SK-N-SH (cell line): ENCODE results near the gene CDH22. TPM values are rescaled to one million over a fixed set of nuclear protein-coding genes. Genes with fewer than 3 reads are reported as not detected.

Source experiments
- CTCF ChIA-PET: fragments of 300-600, 350-600 bp; formaldehyde crosslinking; extraction: SDS; loops from one replicate; lab custom pipeline; 2021; lab: Yijun Ruan, JAX
- POLR2A ChIA-PET: fragments of 350-600 bp; sonication (Branson Sonifier 250); formaldehyde crosslinking; extraction: SDS; loops from one replicate; lab custom pipeline; 2020; ENCODE audit warnings: antibody characterized with exemption, inconsistent platforms; lab: Yijun Ruan, JAX
- DNase-seq: peaks from one replicate; pipeline ENCODE4 v3.0.0; 2012
- H2AFZ ChIP-seq: fragments of 200-600 bp; sonication (generic); 2 replicates; pipeline ENCODE4 v1.8.1; 2016; ENCODE audit warnings: antibody characterized with exemption, mild to moderate bottlenecking, low read depth
- H3F3A ChIP-seq: fragments of 200-600 bp; sonication (generic); replicated peaks from 2 replicates; pipeline ENCODE3; 2016; ENCODE audit warnings: antibody characterized with exemption, mild to moderate bottlenecking; ENCODE audit not compliant: insufficient read depth
- H3K27ac ChIP-seq, 2 experiments: fragments of 200-500 bp in 1 of 2; fragments of 200-600 bp in 1 of 2; sonication (Bioruptor generic) in 1 of 2; sonication (generic), shearing (Covaris generic) in 1 of 2; 2 replicates each; pipeline versions ENCODE4 v1.5.1 to v1.6.1; 2014 to 2016; ENCODE audit warnings: low read depth in 2 of 2, inconsistent platforms in 1 of 2, low read length in 1 of 2, mild to moderate bottlenecking in 1 of 2, mixed read lengths in 1 of 2
- H3K27me3 ChIP-seq: fragments of 200-600 bp; sonication (generic), shearing (Covaris generic); 2 replicates; pipeline ENCODE4 v1.6.1; 2016; ENCODE audit warnings: mixed run types; ENCODE audit not compliant: insufficient read depth
- H3K36me3 ChIP-seq, 2 experiments: fragments of 200-500 bp in 1 of 2; fragments of 200-600 bp in 1 of 2; sonication (Bioruptor generic) in 1 of 2; sonication (generic) in 1 of 2; replicated peaks in 1 of 2; 2 replicates each; pipeline versions ENCODE3 to v1.5.1; 2014 to 2016; ENCODE audit warnings: low read length in 1 of 2, mild to moderate bottlenecking in 1 of 2; ENCODE audit not compliant: insufficient read depth in 2 of 2, control insufficient read depth in 1 of 2
- H3K4me1 ChIP-seq, 2 experiments: fragments of 200-500 bp in 1 of 2; fragments of 200-600 bp in 1 of 2; sonication (Bioruptor generic) in 1 of 2; sonication (generic), shearing (Covaris generic) in 1 of 2; 2 replicates each; pipeline versions ENCODE4 v1.5.1 to v1.6.1; 2014 to 2016; ENCODE audit warnings: low read depth in 1 of 2, low read length in 1 of 2, mixed run types in 1 of 2; ENCODE audit not compliant: insufficient read depth in 2 of 2, control insufficient read depth in 1 of 2
- H3K4me2 ChIP-seq: fragments of 200-600 bp; sonication (generic), shearing (Covaris generic); 2 replicates; pipeline ENCODE4 v1.6.1; 2017; ENCODE audit warnings: mixed run types
- H3K4me3 ChIP-seq, 2 experiments: fragments of 200-500 bp in 1 of 2; fragments of 200-600 bp in 1 of 2; sonication (Bioruptor generic) in 1 of 2; sonication (generic), shearing (Covaris generic) in 1 of 2; 2 replicates each; pipeline versions ENCODE4 v1.5.1 to v1.8.1; 2014 to 2016; ENCODE audit warnings: low read depth in 2 of 2, inconsistent platforms in 1 of 2, low read length in 1 of 2, mild to moderate bottlenecking in 1 of 2, mixed read lengths in 1 of 2, moderate library complexity in 1 of 2
- H3K79me2 ChIP-seq: fragments of 200-600 bp; sonication (generic); 2 replicates; pipeline ENCODE4 v1.8.1; 2017; ENCODE audit warnings: mild to moderate bottlenecking; ENCODE audit not compliant: insufficient read depth
- H3K9ac ChIP-seq: fragments of 200-600 bp; sonication (generic); 2 replicates; pipeline ENCODE4 v1.6.1; 2017; ENCODE audit warnings: mixed run types
- H3K9me2 ChIP-seq: fragments of 200-600 bp; sonication (generic); 2 replicates; pipeline ENCODE4 v1.6.1; 2017; ENCODE audit warnings: mixed run types
- H3K9me3 ChIP-seq: fragments of 200-600 bp; sonication (generic); 2 replicates; pipeline ENCODE4 v1.6.1; 2017; ENCODE audit warnings: mixed run types, mild to moderate bottlenecking, moderate library complexity
- H4K20me1 ChIP-seq: fragments of 200-600 bp; sonication (generic); 2 replicates; pipeline ENCODE4 v1.6.1; 2017; ENCODE audit warnings: mild to moderate bottlenecking, mixed run types; ENCODE audit not compliant: insufficient read depth
- CHD2 ChIP-seq: fragments of 150-350 bp; IDR thresholded peaks from 2 replicates; pipeline ENCODE4 v1.6.1; 2018; ENCODE audit warnings: low read length; ENCODE audit not compliant: partially characterized antibody
- EZH2phosphoT487 ChIP-seq: fragments of 200-600 bp; sonication (generic); IDR thresholded peaks from 2 replicates; pipeline ENCODE4 v1.6.1; 2017; ENCODE audit warnings: low read depth, mixed run types, mild to moderate bottlenecking, antibody characterized with exemption, moderate library complexity, borderline replicate concordance
- FOSL2 ChIP-seq: IDR thresholded peaks from 2 replicates; pipeline ENCODE4 v1.4.0; 2012; ENCODE audit warnings: low read depth, mild to moderate bottlenecking, moderate library complexity, borderline replicate concordance
- FOXJ3 ChIP-seq: sonication (generic); formaldehyde crosslinking; IDR thresholded peaks from 2 replicates; pipeline ENCODE4 v1.5.1; 2020; ENCODE audit warnings: mild to moderate bottlenecking, missing genetic modification reagents
- FOXM1 ChIP-seq: IDR thresholded peaks from 2 replicates; pipeline ENCODE4 v1.4.0; 2012; ENCODE audit warnings: low read depth, mild to moderate bottlenecking
- GATA2 ChIP-seq: sonication (generic); formaldehyde crosslinking; IDR thresholded peaks from 2 replicates; pipeline ENCODE4 v1.5.0; 2020; ENCODE audit warnings: mild to moderate bottlenecking, missing genetic modification reagents
- MXI1 ChIP-seq: IDR thresholded peaks from 2 replicates; pipeline ENCODE4 v1.6.1; 2012; ENCODE audit warnings: mild to moderate bottlenecking, low read depth, low read length, improper control_type of control experiment
- NRF1 ChIP-seq: IDR thresholded peaks from 2 replicates; pipeline ENCODE4 v1.6.1; 2012; ENCODE audit warnings: low read depth, mild to moderate bottlenecking, low read length
- POLR2AphosphoS5 ChIP-seq: IDR thresholded peaks from 2 replicates; pipeline ENCODE4 v1.6.1; 2012; ENCODE audit warnings: low read depth, low read length
- SIN3A ChIP-seq: IDR thresholded peaks from 2 replicates; pipeline ENCODE4 v1.6.1; 2012; ENCODE audit warnings: low read depth, mild to moderate bottlenecking, low read length, moderate library complexity, borderline replicate concordance
- SMC3 ChIP-seq: IDR thresholded peaks from 2 replicates; pipeline ENCODE4 v1.6.1; 2012; ENCODE audit warnings: low read depth, low read length, improper control_type of control experiment
- TCF12 ChIP-seq: IDR thresholded peaks from 2 replicates; pipeline ENCODE4 v1.4.0; 2012
- YY1 ChIP-seq: IDR thresholded peaks from 2 replicates; pipeline ENCODE4 v1.4.0; 2012; ENCODE audit warnings: low read depth, mild to moderate bottlenecking
- WGBS: methylation state at CpG from one replicate; pipeline ENCODE4 v1.1.6; 2017; ENCODE audit warnings: low lambda C conversion rate; 5-methylcytosine and 5-hydroxymethylcytosine counted together
- polyA plus RNA-seq, 3 experiments: library from polyadenylated mRNA; depleted of rRNA; stranded (reverse); fragments of >200 nt; gene quantifications; 2 replicates each; pipeline ENCODE4 v1.2.3, GENCODE V29; 2012
- TF ChIP-seq, protein P1 (sequence below): IDR thresholded peaks from 2 replicates; pipeline ENCODE4; 2012
- TF ChIP-seq, protein P2 (sequence below): IDR thresholded peaks from 2 replicates; pipeline ENCODE4 v1.6.1; 2012; ENCODE audit warnings: mild to moderate bottlenecking, low read depth, low read length, moderate library complexity

Gene CDH22
- polyA plus RNA-seq, 1 of the 3 experiments (the other 2 are of a cell fraction): not detected

DNA sequence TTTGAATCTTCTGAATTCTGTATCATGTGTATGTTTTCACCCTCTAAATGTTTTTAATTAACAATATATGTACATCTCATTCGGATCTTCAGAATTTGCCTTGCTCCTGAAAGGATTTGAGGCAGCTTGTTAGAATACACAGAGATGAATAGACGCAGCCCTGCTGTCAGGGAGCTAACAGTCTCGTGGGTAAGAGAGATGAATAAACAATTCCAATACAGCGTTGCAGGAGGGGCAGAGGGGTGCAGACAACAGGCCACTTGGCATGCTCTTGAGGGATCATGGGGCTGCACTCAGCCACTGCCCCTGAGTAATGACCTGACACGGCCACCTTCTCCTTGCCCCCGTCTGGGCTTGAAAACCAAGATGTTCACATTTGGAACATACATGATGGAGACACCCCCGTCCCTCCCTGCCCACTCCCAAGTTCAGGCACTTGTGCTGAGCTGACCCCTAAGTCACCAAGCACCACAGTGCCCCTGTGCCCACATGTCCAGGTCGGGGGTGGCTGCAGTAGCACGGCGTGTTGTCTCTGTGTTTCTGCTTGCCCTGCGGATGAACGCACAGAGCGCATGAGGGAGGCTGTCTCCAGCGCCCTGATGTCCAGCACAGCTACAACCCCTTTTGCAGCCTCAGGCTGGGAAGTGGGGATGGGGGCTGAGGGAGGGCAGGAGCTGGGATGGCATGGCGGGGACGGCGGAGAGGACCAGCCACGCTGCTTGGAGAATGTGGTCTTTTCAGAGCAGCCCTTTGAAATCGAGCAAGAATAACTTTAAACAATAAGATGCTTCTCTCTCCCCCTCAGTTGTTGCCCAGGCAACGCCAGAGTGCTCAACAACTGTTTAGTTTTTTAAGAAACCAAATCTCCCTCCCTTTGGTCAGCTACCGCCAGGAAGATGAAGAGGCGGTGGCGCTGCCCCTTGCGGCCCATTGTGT lies 33.0 kb upstream of the CDH22 start:
- DNase-seq: peak; percentile 64
- Histone ChIP-seq H3K27ac (no peak overlapping the region), H3F3A (no peaks in the 10 kb centered on the region), H3K4me1 (peaks cover 0 to 24% of the 10 kb centered on the region in 2 experiments; a peak in 1 of 4 replicates), H2AFZ (no peak overlapping the region), H4K20me1 (no peaks in the 10 kb centered on the region), H3K79me2 (no peaks in the 10 kb centered on the region), H3K9ac (no peak overlapping the region), H3K36me3 (no peaks in the 10 kb centered on the region), H3K9me2 (no peaks in the 10 kb centered on the region), H3K9me3 (no peaks in the 10 kb centered on the region), H3K27me3 (peaks cover 12% of the 10 kb centered on the region; the same call in 1 of the 2 replicates), H3K4me3 (no peak overlapping the region), H3K4me2 (no peak overlapping the region)
- 62% methylated on average over 18 of the region's 24 CpGs for WGBS
- ChIA-PET CTCF (interaction anchor here (1.3 to 11.6 kb wide), 5 partner anchors 10 to 212 kb away, joined by 3 to 190 read pairs (median 20); partner anchors contain the start of gene CDH22), POLR2A (interaction anchor here (1.1 kb wide), 1 partner anchor 8 kb away, joined by 4 read pairs; no protein-coding TSS in a partner anchor)
- TF ChIP-seq GATA2 (peak; percentile 7; the same call in 1 of the 2 replicates), SIN3A (no peak), TCF12 (no peak), EZH2phosphoT487 (no peak), MXI1 (no peak), CHD2 (no peak), FOSL2 (no peak)
- TF ChIP-seq, protein P1, sequence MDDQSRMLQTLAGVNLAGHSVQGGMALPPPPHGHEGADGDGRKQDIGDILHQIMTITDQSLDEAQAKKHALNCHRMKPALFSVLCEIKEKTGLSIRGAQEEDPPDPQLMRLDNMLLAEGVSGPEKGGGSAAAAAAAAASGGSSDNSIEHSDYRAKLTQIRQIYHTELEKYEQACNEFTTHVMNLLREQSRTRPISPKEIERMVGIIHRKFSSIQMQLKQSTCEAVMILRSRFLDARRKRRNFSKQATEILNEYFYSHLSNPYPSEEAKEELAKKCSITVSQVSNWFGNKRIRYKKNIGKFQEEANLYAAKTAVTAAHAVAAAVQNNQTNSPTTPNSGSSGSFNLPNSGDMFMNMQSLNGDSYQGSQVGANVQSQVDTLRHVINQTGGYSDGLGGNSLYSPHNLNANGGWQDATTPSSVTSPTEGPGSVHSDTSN: no peak

DNA sequence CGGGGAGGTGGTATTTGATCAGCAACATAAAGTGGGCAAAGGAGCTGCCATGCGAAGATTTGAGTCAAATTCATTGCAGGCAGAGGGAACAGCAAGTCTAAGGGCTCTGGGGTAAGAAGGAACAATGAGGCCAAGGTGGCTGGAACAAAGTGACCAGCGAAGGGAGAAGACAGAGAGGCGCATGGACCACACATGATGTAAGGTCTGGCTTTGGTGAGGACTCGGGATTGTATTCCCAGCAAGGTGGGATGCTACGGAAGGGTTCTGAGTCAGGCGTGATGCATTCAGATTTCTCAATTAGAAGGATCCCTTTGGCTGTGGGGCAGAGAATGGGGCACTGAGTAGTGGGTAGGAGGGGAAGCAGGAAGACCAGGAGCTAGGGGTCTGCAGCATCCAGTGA lies 30.7 kb upstream of the CDH22 start:
- H4K20me1 ChIP-seq: no peaks in the 10 kb centered on the region
- no peaks in the 10 kb centered on the region for H3F3A ChIP-seq
- CTCF ChIA-PET: interaction anchor here (0.6 to 5.3 kb wide), 7 partner anchors 9 to 267 kb away, joined by 3 to 53 read pairs (median 3); no protein-coding TSS in a partner anchor
- TF ChIP-seq, protein P2, sequence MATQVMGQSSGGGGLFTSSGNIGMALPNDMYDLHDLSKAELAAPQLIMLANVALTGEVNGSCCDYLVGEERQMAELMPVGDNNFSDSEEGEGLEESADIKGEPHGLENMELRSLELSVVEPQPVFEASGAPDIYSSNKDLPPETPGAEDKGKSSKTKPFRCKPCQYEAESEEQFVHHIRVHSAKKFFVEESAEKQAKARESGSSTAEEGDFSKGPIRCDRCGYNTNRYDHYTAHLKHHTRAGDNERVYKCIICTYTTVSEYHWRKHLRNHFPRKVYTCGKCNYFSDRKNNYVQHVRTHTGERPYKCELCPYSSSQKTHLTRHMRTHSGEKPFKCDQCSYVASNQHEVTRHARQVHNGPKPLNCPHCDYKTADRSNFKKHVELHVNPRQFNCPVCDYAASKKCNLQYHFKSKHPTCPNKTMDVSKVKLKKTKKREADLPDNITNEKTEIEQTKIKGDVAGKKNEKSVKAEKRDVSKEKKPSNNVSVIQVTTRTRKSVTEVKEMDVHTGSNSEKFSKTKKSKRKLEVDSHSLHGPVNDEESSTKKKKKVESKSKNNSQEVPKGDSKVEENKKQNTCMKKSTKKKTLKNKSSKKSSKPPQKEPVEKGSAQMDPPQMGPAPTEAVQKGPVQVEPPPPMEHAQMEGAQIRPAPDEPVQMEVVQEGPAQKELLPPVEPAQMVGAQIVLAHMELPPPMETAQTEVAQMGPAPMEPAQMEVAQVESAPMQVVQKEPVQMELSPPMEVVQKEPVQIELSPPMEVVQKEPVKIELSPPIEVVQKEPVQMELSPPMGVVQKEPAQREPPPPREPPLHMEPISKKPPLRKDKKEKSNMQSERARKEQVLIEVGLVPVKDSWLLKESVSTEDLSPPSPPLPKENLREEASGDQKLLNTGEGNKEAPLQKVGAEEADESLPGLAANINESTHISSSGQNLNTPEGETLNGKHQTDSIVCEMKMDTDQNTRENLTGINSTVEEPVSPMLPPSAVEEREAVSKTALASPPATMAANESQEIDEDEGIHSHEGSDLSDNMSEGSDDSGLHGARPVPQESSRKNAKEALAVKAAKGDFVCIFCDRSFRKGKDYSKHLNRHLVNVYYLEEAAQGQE: no peak
- TF ChIP-seq SMC3: no peak
- TF ChIP-seq NRF1: no peak
- TF ChIP-seq FOXM1: no peak
- TF ChIP-seq POLR2AphosphoS5: no peak
- TF ChIP-seq YY1: no peak
- TF ChIP-seq GATA2: no peak
- TF ChIP-seq FOXJ3 (CRISPR knock-in tag): no peak
- no peak for TF ChIP-seq FOSL2
- TF ChIP-seq, all 33 proteins: peak for 0
- 67% methylated on average over 7 of the region's 7 CpGs for WGBS
- Histone ChIP-seq H3K27ac (no peak overlapping the region), H3K4me1 (peaks cover 0 to 37% of the 10 kb centered on the region in 2 experiments; a peak in 1 of 4 replicates), H3K4me2 (no peak overlapping the region), H2AFZ (no peak overlapping the region), H3K9me3 (no peaks in the 10 kb centered on the region), H3K4me3 (no peak overlapping the region), H3K79me2 (no peaks in the 10 kb centered on the region), H3K27me3 (peaks cover 12% of the 10 kb centered on the region; the same call in 1 of the 2 replicates), H3K9me2 (no peaks in the 10 kb centered on the region), H3K9ac (no peak overlapping the region), H3K36me3 (no peaks in the 10 kb centered on the region)
- DNase-seq: no peak
- POLR2A ChIA-PET: interaction anchor here (1.1 kb wide), 1 partner anchor 15 kb away, joined by 4 read pairs; no protein-coding TSS in a partner anchor
